Body of pancreas (tissue), 4 donors: ENCODE measurements around the gene SUSD3. TPM values are rescaled to one million over a fixed set of nuclear protein-coding genes. Genes with fewer than 3 reads are reported as not detected.

ENCODE experiments used
- ATAC-seq: fragments of 150-250 bp; one replicate; pipeline ENCODE4 v1.9.1; 2016
- DNase-seq, 4 donors: peaks; one replicate each; pipeline ENCODE4 v3.0.0-alpha.2; 2019
- H3K27ac ChIP-seq, 4 donors: fragments of 200-600 bp; sonication (generic); 1 replicate in 3 of 4; 2 replicates in 1 of 4; pipeline versions ENCODE4 v1.5.1 to v1.6.1; 2016 to 2019; ENCODE audit warnings: mild to moderate bottlenecking in 1 of 4, mixed read lengths in 1 of 4, moderate library complexity in 1 of 4
- H3K27me3 ChIP-seq, 2 donors: fragments of 200-600 bp; sonication (generic); one replicate each; pipeline ENCODE4 v1.6.0; 2016; ENCODE audit warnings: mild to moderate bottlenecking in 1 of 2
- H3K36me3 ChIP-seq, 2 donors: fragments of 200-600 bp; sonication (generic); replicated peaks in 1 of 2; 2 replicates each; pipeline ENCODE4 v1.5.1; 2016; ENCODE audit warnings: low read depth in 2 of 2; ENCODE audit not compliant: insufficient read depth in 1 of 2
- H3K4me1 ChIP-seq: fragments of 200-600 bp; sonication (generic); one replicate; pipeline ENCODE4 v1.6.0; 2016
- H3K4me3 ChIP-seq, 2 donors: fragments of 200-600 bp; sonication (generic); 1 replicate in 1 of 2; 2 replicates in 1 of 2; pipeline ENCODE4 v1.5.1; 2016 to 2019
- H3K9me3 ChIP-seq, 3 donors: fragments of 200-600 bp; sonication (generic); 1 replicate in 2 of 3; 2 replicates in 1 of 3; pipeline ENCODE4 v1.5.1; 2016
- POLR2A ChIP-seq, 3 donors: fragments of 450-650 bp; IDR thresholded peaks; one replicate each; pipeline ENCODE4 v1.6.1; 2016; ENCODE audit warnings: antibody characterized with exemption in 3 of 3, mild to moderate bottlenecking in 2 of 3
- WGBS, 2 donors: methylation state at CpG; one replicate each; pipeline ENCODE4 v1.1.5; 2017; 5-methylcytosine and 5-hydroxymethylcytosine counted together
- intact Hi-C: fragments of 100-400 bp; cut with DNase I; formaldehyde crosslinking; loops from one replicate; pipeline ENCODE4 v1.15.1; 2023
- total RNA-seq, 2 donors: library from RNA; depleted of rRNA; stranded (reverse); fragments of >200 nt; gene quantifications; one replicate each; pipeline ENCODE4 v1.1.0, GENCODE V29; 2016
- TF ChIP-seq, protein P1 (sequence below), 7 experiments: fragments of 450-650 bp in 4 of 7; fragments of 200-600 bp in 3 of 7; sonication (generic) in 3 of 7; IDR thresholded peaks; one replicate each; pipeline ENCODE4 v1.5.1; 2016 to 2019; ENCODE audit warnings: antibody characterized with exemption in 7 of 7

The SUSD3 gene
- total RNA-seq, 2 donors from 2014 or later: 3.6 TPM; not detected in 1

DNA sequence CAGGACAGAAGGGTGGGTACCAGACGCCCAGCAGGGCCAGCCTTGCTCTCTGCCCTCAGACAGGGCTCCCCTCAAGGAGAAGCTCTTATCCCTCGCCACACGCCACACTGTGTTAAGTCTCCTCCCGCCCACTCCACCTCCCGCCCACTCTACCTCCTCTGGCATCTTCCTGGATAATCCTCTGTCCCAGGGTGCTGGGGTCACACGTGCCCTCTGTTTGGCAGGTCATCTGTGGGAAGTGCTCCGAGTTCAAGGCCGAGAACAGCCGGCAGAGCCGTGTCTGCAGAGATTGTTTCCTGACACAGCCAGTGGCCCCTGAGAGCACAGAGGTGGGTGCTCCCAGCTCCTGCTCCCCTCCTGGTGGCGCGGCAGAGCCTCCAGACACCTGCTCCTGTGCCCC lies 26.0 kb upstream of the SUSD3 start:
- WGBS, 2 donors: 70 to 93% methylated on average over 5 to 12 of the region's 12 CpGs
- intact Hi-C loops: no loop called here
- H3K27ac ChIP-seq: no peak overlapping the region

DNA sequence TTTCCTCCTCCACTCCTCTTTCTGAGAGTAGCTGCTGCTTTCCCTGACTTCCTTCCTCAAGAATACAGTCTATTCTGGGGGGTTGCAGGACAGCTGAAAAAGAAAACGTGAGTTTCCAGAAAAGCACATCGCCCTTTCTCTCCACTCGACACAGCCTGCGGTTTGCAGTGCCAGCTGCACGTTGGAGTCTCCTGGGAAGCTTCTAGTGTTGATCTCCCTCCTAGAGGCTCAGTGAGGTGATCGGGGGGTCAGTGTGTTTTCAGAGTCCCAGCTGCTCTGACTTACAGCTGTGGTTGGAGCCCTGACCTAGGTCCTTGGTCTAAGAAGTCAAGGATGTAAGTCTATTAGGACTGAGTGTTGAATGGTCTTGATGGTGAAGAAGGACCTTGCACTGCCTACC lies 25.0 kb upstream of the SUSD3 start:
- no peak for ATAC-seq
- no peak for DNase-seq
- TF ChIP-seq POLR2A (IDR thresholded peaks at IDR 0.05): no peak
- TF ChIP-seq, protein P1, sequence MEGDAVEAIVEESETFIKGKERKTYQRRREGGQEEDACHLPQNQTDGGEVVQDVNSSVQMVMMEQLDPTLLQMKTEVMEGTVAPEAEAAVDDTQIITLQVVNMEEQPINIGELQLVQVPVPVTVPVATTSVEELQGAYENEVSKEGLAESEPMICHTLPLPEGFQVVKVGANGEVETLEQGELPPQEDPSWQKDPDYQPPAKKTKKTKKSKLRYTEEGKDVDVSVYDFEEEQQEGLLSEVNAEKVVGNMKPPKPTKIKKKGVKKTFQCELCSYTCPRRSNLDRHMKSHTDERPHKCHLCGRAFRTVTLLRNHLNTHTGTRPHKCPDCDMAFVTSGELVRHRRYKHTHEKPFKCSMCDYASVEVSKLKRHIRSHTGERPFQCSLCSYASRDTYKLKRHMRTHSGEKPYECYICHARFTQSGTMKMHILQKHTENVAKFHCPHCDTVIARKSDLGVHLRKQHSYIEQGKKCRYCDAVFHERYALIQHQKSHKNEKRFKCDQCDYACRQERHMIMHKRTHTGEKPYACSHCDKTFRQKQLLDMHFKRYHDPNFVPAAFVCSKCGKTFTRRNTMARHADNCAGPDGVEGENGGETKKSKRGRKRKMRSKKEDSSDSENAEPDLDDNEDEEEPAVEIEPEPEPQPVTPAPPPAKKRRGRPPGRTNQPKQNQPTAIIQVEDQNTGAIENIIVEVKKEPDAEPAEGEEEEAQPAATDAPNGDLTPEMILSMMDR (IDR thresholded peaks at IDR 0.05): no peak
- intact Hi-C loops: no loop called here
- Histone ChIP-seq H3K36me3 (no peaks in the 10 kb centered on the region), H3K27me3 (no peaks in the 10 kb centered on the region), H3K4me1 (no peaks in the 10 kb centered on the region), H3K27ac (no peak overlapping the region), H3K9me3 (no peaks in the 10 kb centered on the region), H3K4me3 (no peak overlapping the region)
- 51 to 58% methylated on average over 6 of the region's 6 CpGs for WGBS, 2 donors

More for the DNA sequence above, 26.0 kb upstream of the SUSD3 start:
- no peak for ATAC-seq
- no peaks in the 10 kb centered on the region for H3K4me1 ChIP-seq
- no peak for TF ChIP-seq POLR2A (IDR thresholded peaks at IDR 0.05)
- TF ChIP-seq, protein P1 (IDR thresholded peaks at IDR 0.05): no peak
- no peak for DNase-seq
- H3K36me3 ChIP-seq: no peaks in the 10 kb centered on the region
- no peak overlapping the region for H3K4me3 ChIP-seq
- H3K9me3 ChIP-seq: no peaks in the 10 kb centered on the region
- H3K27me3 ChIP-seq: no peaks in the 10 kb centered on the region

DNA sequence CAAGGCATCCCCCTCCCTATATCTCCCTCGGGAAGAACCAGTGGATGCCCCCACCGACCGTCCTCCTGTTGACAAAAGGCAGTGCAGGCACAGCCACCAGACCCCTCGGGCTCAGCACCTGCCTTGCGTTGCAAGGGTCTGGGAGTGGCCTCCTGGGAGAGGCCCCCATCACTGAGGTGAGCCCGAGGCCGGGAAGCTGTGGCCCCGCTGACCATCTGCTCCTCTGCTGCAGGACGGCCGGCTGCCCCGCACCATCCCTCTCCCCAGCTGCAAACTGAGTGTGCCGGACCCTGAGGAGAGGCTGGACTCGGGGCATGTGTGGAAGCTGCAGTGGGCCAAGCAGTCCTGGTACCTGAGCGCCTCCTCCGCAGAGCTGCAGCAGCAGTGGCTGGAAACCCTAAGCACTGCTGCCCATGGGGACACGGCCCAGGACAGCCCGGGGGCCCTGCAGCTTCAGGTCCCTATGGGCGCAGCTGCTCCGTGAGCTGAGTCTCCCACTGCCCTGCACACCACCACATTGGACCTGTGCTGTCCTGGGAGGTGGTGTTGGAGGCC lies 23.3 kb upstream of the SUSD3 start:
- TF ChIP-seq, protein P1 (IDR thresholded peaks at IDR 0.05): no peak
- no peak for TF ChIP-seq POLR2A (IDR thresholded peaks at IDR 0.05)
- Histone ChIP-seq H3K4me3 (no peak overlapping the region), H3K4me1 (no peaks in the 10 kb centered on the region), H3K27ac (no peak overlapping the region), H3K9me3 (no peaks in the 10 kb centered on the region), H3K27me3 (no peaks in the 10 kb centered on the region), H3K36me3 (no peaks in the 10 kb centered on the region)
- ATAC-seq (no peak), DNase-seq (no peak)
- 81% methylated on average over 18 of the region's 19 CpGs; no CpG with 5 or more reads in 1 of the 2 donors for WGBS, 2 donors
- intact Hi-C loops: no loop called here

DNA sequence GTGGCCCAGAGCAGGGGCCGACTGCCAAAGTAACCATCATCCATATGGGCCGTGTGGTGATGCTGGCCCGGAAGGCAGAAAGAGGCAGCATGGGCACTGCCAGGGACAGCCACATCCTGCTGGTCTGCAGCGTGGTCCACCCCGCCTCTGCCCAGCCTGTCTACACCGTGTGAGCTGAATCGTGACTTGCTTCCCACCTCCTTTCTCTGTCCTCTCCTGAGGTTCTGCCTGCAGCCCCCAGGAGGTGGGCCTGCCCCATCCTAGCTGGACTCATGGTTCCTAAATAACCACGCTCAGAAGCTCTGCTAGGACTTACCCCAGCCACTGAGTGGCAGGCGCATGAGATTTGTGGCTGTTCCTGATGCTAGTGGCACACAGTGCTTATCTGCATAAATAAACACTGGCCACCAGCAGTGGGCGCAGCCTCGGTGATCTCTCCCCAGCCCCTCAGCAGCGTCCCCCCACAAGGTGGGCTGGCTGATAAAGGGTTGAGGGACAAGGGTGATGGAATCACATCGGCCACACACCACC lies 22.6 kb upstream of the SUSD3 start:
- no peak for DNase-seq
- 73% methylated on average over 7 to 13 of the region's 13 CpGs for WGBS, 2 donors
- H3K4me3 ChIP-seq: no peak overlapping the region
- H3K9me3 ChIP-seq: no peaks in the 10 kb centered on the region
- no peaks in the 10 kb centered on the region for H3K27me3 ChIP-seq
- no peaks in the 10 kb centered on the region for H3K36me3 ChIP-seq
- TF ChIP-seq, protein P1 (IDR thresholded peaks at IDR 0.05): no peak
- TF ChIP-seq POLR2A (IDR thresholded peaks at IDR 0.05): no peak
- intact Hi-C loops: no loop called here
- no peak for ATAC-seq
- H3K27ac ChIP-seq: no peak overlapping the region
- H3K4me1 ChIP-seq: no peaks in the 10 kb centered on the region

- 65 to 88% methylated on average over 7 to 13 of the region's 13 CpGs for WGBS, 2 donors
- Histone ChIP-seq H3K27me3 (no peaks in the 10 kb centered on the region), H3K4me1 (no peaks in the 10 kb centered on the region), H3K36me3 (no peaks in the 10 kb centered on the region), H3K9me3 (no peaks in the 10 kb centered on the region), H3K4me3 (no peak overlapping the region), H3K27ac (no peak overlapping the region)
- DNase-seq: no peak
- intact Hi-C loops: no loop called here
- ATAC-seq: no peak
- TF ChIP-seq, protein P1 (IDR thresholded peaks at IDR 0.05): no peak
- TF ChIP-seq POLR2A (IDR thresholded peaks at IDR 0.05): no peak
Observed at GRCh38 chr9:93036887-93037475, 21.5 kb upstream of the SUSD3 start.
